Stomach (tissue), 4 donors: ENCODE data around the gene FRMD8.

Source experiments
- EP300 ChIP-seq: sonication (generic); formaldehyde crosslinking; IDR thresholded peaks from one replicate; pipeline ENCODE4 v1.6.1; 2017; ENCODE audit warnings: antibody characterized with exemption
- POLR2A ChIP-seq, 4 donors: fragments of 450-650 bp; IDR thresholded peaks; one replicate each; pipeline ENCODE4 v1.6.1; 2016; ENCODE audit warnings: antibody characterized with exemption in 4 of 4, control low read depth in 2 of 4, mild to moderate bottlenecking in 1 of 4, moderate library complexity in 1 of 4
- POLR2AphosphoS5 ChIP-seq, 3 donors: sonication (generic); formaldehyde crosslinking; IDR thresholded peaks; one replicate each; pipeline ENCODE4 v1.6.1; 2016; ENCODE audit warnings: antibody characterized with exemption in 3 of 3
- TF ChIP-seq, protein P1 (sequence below), 7 experiments: fragments of 450-650 bp in 4 of 7; fragments of 200-600 bp in 3 of 7; sonication (generic) in 3 of 7; IDR thresholded peaks; one replicate each; pipeline ENCODE4 v1.5.1; 2016 to 2019; ENCODE audit warnings: antibody characterized with exemption in 7 of 7, control low read depth in 2 of 7, mild to moderate bottlenecking in 1 of 7

GRCh38 chr11:65363770-65364169, 22.7 kb upstream of the FRMD8 start:
- TF ChIP-seq, protein P1, sequence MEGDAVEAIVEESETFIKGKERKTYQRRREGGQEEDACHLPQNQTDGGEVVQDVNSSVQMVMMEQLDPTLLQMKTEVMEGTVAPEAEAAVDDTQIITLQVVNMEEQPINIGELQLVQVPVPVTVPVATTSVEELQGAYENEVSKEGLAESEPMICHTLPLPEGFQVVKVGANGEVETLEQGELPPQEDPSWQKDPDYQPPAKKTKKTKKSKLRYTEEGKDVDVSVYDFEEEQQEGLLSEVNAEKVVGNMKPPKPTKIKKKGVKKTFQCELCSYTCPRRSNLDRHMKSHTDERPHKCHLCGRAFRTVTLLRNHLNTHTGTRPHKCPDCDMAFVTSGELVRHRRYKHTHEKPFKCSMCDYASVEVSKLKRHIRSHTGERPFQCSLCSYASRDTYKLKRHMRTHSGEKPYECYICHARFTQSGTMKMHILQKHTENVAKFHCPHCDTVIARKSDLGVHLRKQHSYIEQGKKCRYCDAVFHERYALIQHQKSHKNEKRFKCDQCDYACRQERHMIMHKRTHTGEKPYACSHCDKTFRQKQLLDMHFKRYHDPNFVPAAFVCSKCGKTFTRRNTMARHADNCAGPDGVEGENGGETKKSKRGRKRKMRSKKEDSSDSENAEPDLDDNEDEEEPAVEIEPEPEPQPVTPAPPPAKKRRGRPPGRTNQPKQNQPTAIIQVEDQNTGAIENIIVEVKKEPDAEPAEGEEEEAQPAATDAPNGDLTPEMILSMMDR (IDR thresholded peaks at IDR 0.05), result no peak
- TF ChIP-seq POLR2AphosphoS5 (IDR thresholded peaks at IDR 0.05) (no peak), POLR2A (IDR thresholded peaks at IDR 0.05) (no peak), EP300 (no peak)
